Naive thymus-derived CD4-positive, alpha-beta T cell (primary cell): ENCODE measurements around the gene DNAJC1. TPM values are rescaled to one million over a fixed set of nuclear protein-coding genes. Genes with fewer than 3 reads are reported as not detected.
"Not testable (repeated sequence)": the region's sequence is repeated elsewhere in the genome, so short reads cannot be mapped to it uniquely, and the experiment has no call there.

Experiments
- ATAC-seq: fragments of 150-1000 bp; cut with Tn5 transposase; 2 replicates; pipeline ENCODE4 v1.10.0; 2021; ENCODE audit warnings: mild to moderate bottlenecking, moderate library complexity
- CTCF ChIA-PET: fragments of 350-600 bp; sonication (Branson Sonifier 250); formaldehyde crosslinking; loops from one replicate; lab custom pipeline; 2021; ENCODE audit warnings: antibody characterized with exemption; lab: Charles Lee
- POLR2A ChIA-PET: fragments of 350-600 bp; sonication (Branson Sonifier 250); formaldehyde crosslinking; loops from one replicate; lab custom pipeline; 2021; ENCODE audit warnings: antibody characterized with exemption, inconsistent platforms; lab: Charles Lee
- DNase-seq, 9 donors: peaks; one replicate each; pipeline versions ENCODE4 v3.0.0 to v3.0.0-alpha.2; 2020 to 2022; ENCODE audit warnings: mixed read lengths in 1 of 9
- H3K27ac ChIP-seq: one replicate; pipeline ENCODE4 v1.7.0; 2013; ENCODE audit warnings: mild to moderate bottlenecking, low read depth, low read length, moderate library complexity
- H3K27me3 ChIP-seq, 2 donors: one replicate each; pipeline ENCODE4 v1.7.0; 2013; ENCODE audit warnings: low read length in 2 of 2, mild to moderate bottlenecking in 2 of 2, moderate library complexity in 2 of 2; ENCODE audit not compliant: control insufficient read depth in 2 of 2, insufficient read depth in 2 of 2
- H3K36me3 ChIP-seq, 3 experiments: 1 replicate in 2 of 3; 2 replicates in 1 of 3; pipeline ENCODE4 v1.7.0; 2013; ENCODE audit warnings: low read length in 3 of 3, mild to moderate bottlenecking in 3 of 3, moderate library complexity in 1 of 3; ENCODE audit not compliant: insufficient read depth in 3 of 3, control insufficient read depth in 2 of 3
- H3K4me1 ChIP-seq, 2 donors: one replicate each; pipeline ENCODE4 v1.7.0; 2013; ENCODE audit warnings: low read length in 2 of 2, mild to moderate bottlenecking in 2 of 2, moderate library complexity in 1 of 2; ENCODE audit not compliant: control insufficient read depth in 2 of 2, insufficient read depth in 2 of 2
- H3K4me3 ChIP-seq: 2 replicates; pipeline ENCODE4 v1.7.0; 2013; ENCODE audit warnings: mild to moderate bottlenecking, low read length
- H3K9me3 ChIP-seq, 3 experiments: 1 replicate in 2 of 3; 2 replicates in 1 of 3; pipeline ENCODE4 v1.7.0; 2013; ENCODE audit warnings: low read length in 3 of 3; ENCODE audit not compliant: control insufficient read depth in 2 of 3
- H3K27ac Mint-ChIP-seq, 9 donors: one replicate each; pipeline ENCODE4 v1.8.0; 2020 to 2022; ENCODE audit warnings: mixed read lengths in 9 of 9, mild to moderate bottlenecking in 8 of 9, moderate library complexity in 5 of 9, inconsistent platforms in 2 of 9
- H3K27me3 Mint-ChIP-seq, 5 donors: one replicate each; pipeline ENCODE4 v1.8.0; 2021 to 2022; ENCODE audit warnings: mixed read lengths in 5 of 5, mild to moderate bottlenecking in 1 of 5
- H3K36me3 Mint-ChIP-seq, 5 donors: one replicate each; pipeline ENCODE4 v1.8.0; 2020 to 2022; ENCODE audit warnings: mixed read lengths in 5 of 5, mild to moderate bottlenecking in 3 of 5, inconsistent platforms in 1 of 5
- H3K4me1 Mint-ChIP-seq, 7 donors: one replicate each; pipeline ENCODE4 v1.8.0; 2020 to 2022; ENCODE audit warnings: mixed read lengths in 7 of 7, mild to moderate bottlenecking in 3 of 7, inconsistent platforms in 1 of 7
- H3K4me3 Mint-ChIP-seq, 10 donors: one replicate each; pipeline ENCODE4 v1.8.0; 2020 to 2022; ENCODE audit warnings: mild to moderate bottlenecking in 10 of 10, mixed read lengths in 10 of 10, moderate library complexity in 6 of 10, inconsistent platforms in 2 of 10
- H3K9me3 Mint-ChIP-seq, 11 donors: one replicate each; pipeline ENCODE4 v1.8.0; 2020 to 2022; ENCODE audit warnings: mixed read lengths in 11 of 11, mild to moderate bottlenecking in 4 of 11, inconsistent platforms in 1 of 11, moderate library complexity in 1 of 11
- intact Hi-C, 2 donors: fragments of 100-400 bp; cut with micrococcal nuclease; formaldehyde crosslinking; loops; one replicate each; pipeline ENCODE4 v1.15.1; 2023
- polyA plus RNA-seq, 2 donors: library from polyadenylated mRNA; unstranded; fragments of 300-500 nt; fragmentation: Illumina TruSeq; gene quantifications; one replicate each; pipeline ENCODE4 v1.2.3, GENCODE V29; 2021
- total RNA-seq, 6 experiments: library from RNA in 5 of 6; stranded (reverse) in 5 of 6; gene quantifications; 1 replicate in 5 of 6; 2 replicates in 1 of 6; pipeline ENCODE4 v1.2.3 and lab custom pipeline; 2021 to 2026

The DNAJC1 gene
- total and polyA plus RNA-seq, 7 experiments from 2014 or later = 9.4 to 23.9 (median 12.1) TPM

DNA sequence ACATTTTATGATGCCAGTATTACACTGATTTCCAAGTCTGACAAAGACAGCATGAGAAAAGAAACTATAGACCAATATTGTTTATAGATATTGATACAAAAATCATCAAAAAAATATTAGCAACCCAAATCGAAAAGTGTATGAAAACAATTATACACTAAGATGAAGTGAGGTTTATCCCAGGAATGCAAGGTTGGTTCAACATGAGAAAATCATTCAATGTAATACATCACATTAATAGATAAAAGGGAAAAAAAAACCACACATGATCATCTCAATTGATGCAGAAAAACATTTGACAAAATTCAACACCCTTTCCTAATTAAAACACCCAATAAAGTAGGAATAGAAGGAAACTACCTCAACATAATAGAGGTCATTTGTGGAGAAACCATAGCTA is 153.9 kb downstream of the DNAJC1 start:
- peaks cover 0 to 3% (median 0%) of the 10 kb centered on the region in 7 donors for H3K4me1 Mint-ChIP-seq
- no peaks in the 10 kb centered on the region for H3K4me1 ChIP-seq
- no peaks in the 10 kb centered on the region for H3K36me3 ChIP-seq
- CTCF ChIA-PET = no interaction called here
- no peaks in the 10 kb centered on the region for H3K27me3 ChIP-seq
- H3K4me3 Mint-ChIP-seq = no peak overlapping the region
- H3K27ac ChIP-seq = no peak overlapping the region
- DNase-seq = peak in 1 of 9 donors; percentile 5
- no peak for ATAC-seq
- peaks cover 5 to 57% (median 55%) of the 10 kb centered on the region in 5 donors for H3K36me3 Mint-ChIP-seq
- POLR2A ChIA-PET = no interaction called here
- H3K27me3 Mint-ChIP-seq = no peaks in the 10 kb centered on the region
- intact Hi-C loops = loop anchor here in 1 of 2 donors (10.0 kb wide), 1 partner anchor 625 kb away; no protein-coding TSS in a partner anchor
- peaks cover 0 to 55% (median 28%) of the 10 kb centered on the region in 11 donors for H3K9me3 Mint-ChIP-seq
- H3K4me3 ChIP-seq = no peak overlapping the region
- H3K27ac Mint-ChIP-seq = no peak overlapping the region
- H3K9me3 ChIP-seq = peaks cover 0 to 4% (median 0%) of the 10 kb centered on the region in 3 experiments

GRCh38 chr10:21843645-21844044 is 159.9 kb downstream of the DNAJC1 start:
- ATAC-seq = no peak
- CTCF ChIA-PET = no interaction called here
- Mint-ChIP-seq H3K27ac (no peak overlapping the region), H3K4me3 (no peak overlapping the region), H3K36me3 (peaks cover 0 to 36% (median 28%) of the 10 kb centered on the region in 5 donors), H3K9me3 (peaks cover 0 to 44% (median 16%) of the 10 kb centered on the region in 11 donors), H3K4me1 (no peaks in the 10 kb centered on the region), H3K27me3 (no peaks in the 10 kb centered on the region)
- Histone ChIP-seq H3K36me3 (no peaks in the 10 kb centered on the region), H3K4me3 (no peak overlapping the region), H3K9me3 (no peaks in the 10 kb centered on the region), H3K27ac (no peak overlapping the region), H3K4me1 (no peaks in the 10 kb centered on the region), H3K27me3 (no peaks in the 10 kb centered on the region)
- no peak for DNase-seq
- intact Hi-C loops = no loop called here
- POLR2A ChIA-PET = no interaction called here

- H3K27ac ChIP-seq, DNase-seq, H3K4me1 Mint-ChIP-seq, H3K27me3 Mint-ChIP-seq, H3K4me3 ChIP-seq, POLR2A ChIA-PET, H3K4me3 Mint-ChIP-seq, H3K4me1 ChIP-seq, intact Hi-C loops, H3K9me3 ChIP-seq, ATAC-seq, CTCF ChIA-PET, H3K27ac Mint-ChIP-seq, H3K36me3 ChIP-seq, H3K27me3 ChIP-seq: not testable (repeated sequence)
- Mint-ChIP-seq H3K36me3 (peaks cover 0 to 21% (median 19%) of the 10 kb centered on the region in 5 donors), H3K9me3 (peaks cover 0 to 41% (median 17%) of the 10 kb centered on the region in 11 donors)
Observed at GRCh38 chr10:21841273-21841672, 162.3 kb downstream of the DNAJC1 start.

- H3K4me1 Mint-ChIP-seq, H3K36me3 ChIP-seq, H3K4me3 Mint-ChIP-seq, POLR2A ChIA-PET, H3K27me3 ChIP-seq, H3K27ac Mint-ChIP-seq, intact Hi-C loops, H3K27me3 Mint-ChIP-seq, DNase-seq, H3K4me1 ChIP-seq, H3K9me3 ChIP-seq, H3K27ac ChIP-seq, CTCF ChIA-PET, ATAC-seq, H3K4me3 ChIP-seq: not testable (repeated sequence)
- H3K9me3 Mint-ChIP-seq = peaks cover 5 to 73% (median 28%) of the 10 kb centered on the region in 11 donors
- peaks cover 6 to 43% (median 35%) of the 10 kb centered on the region in 5 donors for H3K36me3 Mint-ChIP-seq
Observed at GRCh38 chr10:21837487-21837886, 166.0 kb downstream of the DNAJC1 start.

DNA sequence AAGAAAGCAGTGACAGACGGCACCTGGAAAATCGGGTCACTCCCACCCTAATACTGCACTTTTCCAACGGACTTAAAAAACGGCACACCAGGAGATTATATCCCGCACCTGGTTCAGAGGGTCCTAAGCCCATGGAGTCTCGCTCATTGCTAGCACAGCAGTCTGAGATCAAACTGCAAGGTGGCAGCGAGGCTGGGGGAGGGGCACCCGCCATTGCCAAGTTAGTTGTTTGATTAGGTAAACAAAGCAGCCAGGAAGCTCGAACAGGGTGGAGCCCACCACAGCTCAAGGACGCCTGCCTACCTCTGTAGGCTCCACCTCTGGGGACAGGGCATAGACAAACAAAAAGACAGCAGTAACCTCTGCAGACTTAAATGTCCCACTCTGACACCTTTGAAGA is 169.0 kb downstream of the DNAJC1 start:
- H3K36me3 ChIP-seq, H3K4me1 ChIP-seq, H3K27ac ChIP-seq, H3K9me3 ChIP-seq, ATAC-seq, H3K27ac Mint-ChIP-seq, DNase-seq, intact Hi-C loops, H3K4me3 ChIP-seq, H3K27me3 Mint-ChIP-seq, H3K4me1 Mint-ChIP-seq, POLR2A ChIA-PET, H3K27me3 ChIP-seq, H3K4me3 Mint-ChIP-seq, CTCF ChIA-PET: not testable (repeated sequence)
- H3K9me3 Mint-ChIP-seq = peaks cover 9 to 76% (median 39%) of the 10 kb centered on the region in 11 donors
- H3K36me3 Mint-ChIP-seq = peaks cover 19 to 51% (median 41%) of the 10 kb centered on the region in 5 donors

DNA sequence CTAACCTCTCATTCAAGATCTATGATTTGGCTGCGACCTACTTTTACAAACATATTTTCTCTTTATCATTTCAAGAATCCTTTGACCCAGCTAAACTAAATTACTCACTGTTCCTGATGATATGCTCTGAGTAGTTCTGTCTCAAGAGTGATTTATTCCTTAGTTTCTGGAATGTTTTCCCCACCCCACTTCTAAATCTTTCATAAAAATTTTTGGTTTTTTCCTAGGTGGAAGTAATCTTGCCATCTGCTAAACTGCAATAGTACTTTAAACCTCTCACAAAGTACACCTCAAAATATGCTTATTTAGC is 170.8 kb downstream of the DNAJC1 start:
- H3K4me1 ChIP-seq = no peaks in the 10 kb centered on the region
- H3K27ac ChIP-seq = no peak overlapping the region
- H3K9me3 ChIP-seq = peaks cover 0 to 8% (median 0%) of the 10 kb centered on the region in 3 experiments
- no peak overlapping the region for H3K4me3 ChIP-seq
- ATAC-seq = no peak
- no peak overlapping the region for H3K4me3 Mint-ChIP-seq
- ChIA-PET CTCF (no interaction called here), POLR2A (no interaction called here)
- peaks cover 0 to 5% (median 0%) of the 10 kb centered on the region in 7 donors for H3K4me1 Mint-ChIP-seq
- H3K36me3 ChIP-seq = no peaks in the 10 kb centered on the region
- intact Hi-C loops = no loop called here
- H3K36me3 Mint-ChIP-seq = peaks cover 22 to 49% (median 41%) of the 10 kb centered on the region in 5 donors
- H3K27me3 Mint-ChIP-seq = no peaks in the 10 kb centered on the region
- peaks cover 9 to 80% (median 42%) of the 10 kb centered on the region in 11 donors for H3K9me3 Mint-ChIP-seq
- H3K27me3 ChIP-seq = no peaks in the 10 kb centered on the region
- no peak for DNase-seq
- peak overlapping the region in 2 of 9 donors; percentile 22 to 48 for H3K27ac Mint-ChIP-seq
